Spleen (tissue), 11 donors: ENCODE data around the gene COMMD4. TPM values are rescaled to one million over a fixed set of nuclear protein-coding genes. Genes with fewer than 3 reads are reported as not detected.

Experiments
- DNase-seq: peaks from one replicate; pipeline ENCODE4 v3.0.0-alpha.2; 2020
- H3K27ac ChIP-seq, 8 donors: fragments of 200-600 bp; sonication (generic) in 7 of 8; 1 replicate in 4 of 8; 2 replicates in 4 of 8; pipeline versions ENCODE4 v1.5.0 to v1.8.0; 2016 to 2021; ENCODE audit warnings: inconsistent platforms in 4 of 8, mild to moderate bottlenecking in 4 of 8, moderate library complexity in 1 of 8
- H3K27me3 ChIP-seq, 7 donors: fragments of 200-600 bp; sonication (generic) in 6 of 7; replicated peaks in 1 of 7; 1 replicate in 4 of 7; 2 replicates in 3 of 7; pipeline versions ENCODE4 v1.5.0 to v1.8.0; 2016 to 2021; ENCODE audit warnings: inconsistent platforms in 3 of 7, mild to moderate bottlenecking in 1 of 7
- H3K36me3 ChIP-seq, 6 donors: fragments of 200-600 bp; sonication (generic) in 5 of 6; 1 replicate in 4 of 6; 2 replicates in 2 of 6; pipeline versions ENCODE4 v1.5.0 to v1.8.0; 2016 to 2021; ENCODE audit warnings: inconsistent platforms in 2 of 6
- H3K4me1 ChIP-seq, 6 donors: fragments of 200-600 bp; sonication (generic) in 5 of 6; 1 replicate in 3 of 6; 2 replicates in 3 of 6; pipeline versions ENCODE4 v1.5.0 to v1.8.0; 2016 to 2021; ENCODE audit warnings: inconsistent platforms in 3 of 6
- H3K4me3 ChIP-seq, 8 donors: fragments of 200-600 bp; sonication (generic) in 7 of 8; 1 replicate in 4 of 8; 2 replicates in 4 of 8; pipeline versions ENCODE4 v1.5.0 to v1.8.0; 2016 to 2021; ENCODE audit warnings: inconsistent platforms in 4 of 8, mild to moderate bottlenecking in 4 of 8, moderate library complexity in 2 of 8
- H3K9me3 ChIP-seq, 8 donors: fragments of 200-600 bp; sonication (generic) in 7 of 8; 1 replicate in 4 of 8; 2 replicates in 4 of 8; pipeline versions ENCODE4 v1.5.0 to v1.8.0; 2016 to 2021; ENCODE audit warnings: inconsistent platforms in 4 of 8
- POLR2A ChIP-seq, 3 donors: fragments of 450-650 bp; IDR thresholded peaks; one replicate each; pipeline ENCODE4 v1.5.1; 2017; ENCODE audit warnings: antibody characterized with exemption in 3 of 3, mild to moderate bottlenecking in 1 of 3
- POLR2AphosphoS5 ChIP-seq, 3 donors: sonication (generic); formaldehyde crosslinking; IDR thresholded peaks; one replicate each; pipeline ENCODE4 v1.5.1; 2017; ENCODE audit warnings: antibody characterized with exemption in 3 of 3
- WGBS, 5 donors: extraction: QIAGEN DNeasy Blood & Tissue Kit in 3 of 5; methylation state at CpG; one replicate each; pipeline versions ENCODE4 v1.1.5 to v1.1.7; 2013 to 2018; 5-methylcytosine and 5-hydroxymethylcytosine counted together
- intact Hi-C: fragments of 100-400 bp; cut with DNase I; formaldehyde crosslinking; loops from one replicate; pipeline ENCODE4 v1.15.0; 2023; ENCODE audit warnings: low total_unique reads
- polyA plus RNA-seq, 3 donors: library from polyadenylated mRNA; stranded (reverse); fragments of 200-250 nt; gene quantifications; one replicate each; pipeline ENCODE4 v1.2.1, GENCODE V29; 2013
- total RNA-seq, 7 donors: library from RNA; depleted of rRNA in 3 of 7; stranded (reverse); fragments of >200 nt in 3 of 7; fragmentation: NEBNext Ultra II Directional in 4 of 7; extraction: Animal tissue kit (Norgen Biotek cat#: 25700) in 4 of 7; gene quantifications; one replicate each; pipeline versions ENCODE4 v1.1.0 to v1.2.1, GENCODE V29; 2016 to 2021
- TF ChIP-seq, protein P1 (sequence below), 11 experiments: fragments of 200-600 bp in 7 of 11; fragments of 450-650 bp in 4 of 11; sonication (generic) in 4 of 11; IDR thresholded peaks in 8 of 11; conservative IDR thresholded peaks in 3 of 11; 1 replicate in 7 of 11; 2 replicates in 4 of 11; pipeline versions ENCODE4 v1.4.0 to v1.8.0; 2016 to 2021; ENCODE audit warnings: antibody characterized with exemption in 11 of 11, inconsistent platforms in 4 of 11, mild to moderate bottlenecking in 1 of 11
- donor health status: healthy with polysubstance abuse.
- donor health status: DM: no; HTN: no; CAD: no; lungs with moderate emphysema.
- donor health status: DM: no; HTN: no; CAD: no.
- donor health status: Bipolar disorder and iron deficiency.
- donor health status: healthy.
- donor health status: DM: no; HTN: no; CAD: no.
- donor health status: DM: yes; HTN: yes; CAD: no.

The COMMD4 gene
- total and polyA plus RNA-seq, 10 donors: 47.0 to 116 (median 70.3) TPM

DNA sequence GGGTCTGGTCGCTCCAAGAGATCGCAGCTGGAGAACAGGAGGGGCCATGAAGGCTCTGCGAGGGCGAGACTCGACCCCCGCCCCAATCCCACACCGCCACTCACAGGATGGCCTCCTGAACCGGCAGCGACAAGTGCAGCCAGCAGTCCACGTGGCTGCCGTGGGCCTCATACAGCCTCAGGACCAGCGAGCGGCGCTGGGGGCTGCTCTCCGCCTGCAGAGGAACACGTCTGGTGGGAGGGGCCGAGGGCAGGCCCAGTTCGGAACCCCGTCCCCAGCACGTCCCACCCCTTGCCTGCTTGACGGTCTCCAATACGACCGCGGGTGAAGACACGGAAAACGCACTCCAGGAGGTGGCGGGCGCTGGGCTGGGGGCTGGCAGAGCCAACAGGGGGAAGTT lies 20.1 kb downstream of the COMMD4 start:
- no peak for DNase-seq
- H3K27me3 ChIP-seq: no peaks in the 10 kb centered on the region
- peaks cover 0 to under 1% (median 0%) of the 10 kb centered on the region in 6 donors for H3K4me1 ChIP-seq
- peaks cover 0 to 89% (median 58%) of the 10 kb centered on the region in 6 donors for H3K36me3 ChIP-seq
- no peak overlapping the region for H3K4me3 ChIP-seq
- H3K27ac ChIP-seq: no peak overlapping the region
- no peak for TF ChIP-seq POLR2A (IDR thresholded peaks at IDR 0.05)
- TF ChIP-seq POLR2AphosphoS5 (IDR thresholded peaks at IDR 0.05): peak in 1 of 3 donors; percentile 64
- H3K9me3 ChIP-seq: peaks cover 0 to 2% (median 0%) of the 10 kb centered on the region in 8 donors
- intact Hi-C loops: no loop called here
- WGBS, 5 donors: 90 to 97% (median 92%) methylated on average over 8 to 28 of the region's 28 CpGs

DNA sequence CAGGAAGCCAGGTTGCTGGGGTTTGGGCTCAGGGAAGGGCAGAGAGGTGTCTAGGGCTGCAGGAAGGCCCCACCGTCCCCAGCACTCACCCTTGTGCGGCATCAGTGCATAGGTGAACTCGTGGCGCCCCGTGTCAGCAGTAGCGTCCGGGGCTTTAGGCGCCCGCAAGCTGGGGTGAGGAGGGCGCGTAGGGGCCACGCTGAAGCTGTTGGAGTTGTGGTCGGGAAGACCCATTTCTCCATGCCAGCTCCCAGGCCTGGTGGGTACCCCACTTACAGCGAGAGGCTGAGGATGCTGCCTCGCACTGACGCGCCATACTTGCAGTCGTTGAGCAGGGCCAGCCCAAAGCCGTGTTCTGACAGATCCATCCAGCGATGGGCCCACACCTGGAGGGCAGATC lies 20.7 kb downstream of the COMMD4 start:
- no peaks in the 10 kb centered on the region for H3K27me3 ChIP-seq
- H3K9me3 ChIP-seq: no peaks in the 10 kb centered on the region
- intact Hi-C loops: no loop called here
- no peak overlapping the region for H3K4me3 ChIP-seq
- DNase-seq: no peak
- WGBS, 5 donors: 95 to 98% (median 95%) methylated on average over 11 to 20 of the region's 20 CpGs
- no peak overlapping the region for H3K27ac ChIP-seq
- H3K4me1 ChIP-seq: no peaks in the 10 kb centered on the region
- peaks cover 0 to 94% (median 64%) of the 10 kb centered on the region in 6 donors for H3K36me3 ChIP-seq
- TF ChIP-seq POLR2A (IDR thresholded peaks at IDR 0.05) (no peak), POLR2AphosphoS5 (IDR thresholded peaks at IDR 0.05) (peak in 1 of 3 donors; percentile 58)
- TF ChIP-seq, protein P1, sequence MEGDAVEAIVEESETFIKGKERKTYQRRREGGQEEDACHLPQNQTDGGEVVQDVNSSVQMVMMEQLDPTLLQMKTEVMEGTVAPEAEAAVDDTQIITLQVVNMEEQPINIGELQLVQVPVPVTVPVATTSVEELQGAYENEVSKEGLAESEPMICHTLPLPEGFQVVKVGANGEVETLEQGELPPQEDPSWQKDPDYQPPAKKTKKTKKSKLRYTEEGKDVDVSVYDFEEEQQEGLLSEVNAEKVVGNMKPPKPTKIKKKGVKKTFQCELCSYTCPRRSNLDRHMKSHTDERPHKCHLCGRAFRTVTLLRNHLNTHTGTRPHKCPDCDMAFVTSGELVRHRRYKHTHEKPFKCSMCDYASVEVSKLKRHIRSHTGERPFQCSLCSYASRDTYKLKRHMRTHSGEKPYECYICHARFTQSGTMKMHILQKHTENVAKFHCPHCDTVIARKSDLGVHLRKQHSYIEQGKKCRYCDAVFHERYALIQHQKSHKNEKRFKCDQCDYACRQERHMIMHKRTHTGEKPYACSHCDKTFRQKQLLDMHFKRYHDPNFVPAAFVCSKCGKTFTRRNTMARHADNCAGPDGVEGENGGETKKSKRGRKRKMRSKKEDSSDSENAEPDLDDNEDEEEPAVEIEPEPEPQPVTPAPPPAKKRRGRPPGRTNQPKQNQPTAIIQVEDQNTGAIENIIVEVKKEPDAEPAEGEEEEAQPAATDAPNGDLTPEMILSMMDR (IDR thresholded peaks at IDR 0.05 in 8 of 11, conservative IDR thresholded peaks at IDR 0.05 in 3 of 11): no peak

DNA sequence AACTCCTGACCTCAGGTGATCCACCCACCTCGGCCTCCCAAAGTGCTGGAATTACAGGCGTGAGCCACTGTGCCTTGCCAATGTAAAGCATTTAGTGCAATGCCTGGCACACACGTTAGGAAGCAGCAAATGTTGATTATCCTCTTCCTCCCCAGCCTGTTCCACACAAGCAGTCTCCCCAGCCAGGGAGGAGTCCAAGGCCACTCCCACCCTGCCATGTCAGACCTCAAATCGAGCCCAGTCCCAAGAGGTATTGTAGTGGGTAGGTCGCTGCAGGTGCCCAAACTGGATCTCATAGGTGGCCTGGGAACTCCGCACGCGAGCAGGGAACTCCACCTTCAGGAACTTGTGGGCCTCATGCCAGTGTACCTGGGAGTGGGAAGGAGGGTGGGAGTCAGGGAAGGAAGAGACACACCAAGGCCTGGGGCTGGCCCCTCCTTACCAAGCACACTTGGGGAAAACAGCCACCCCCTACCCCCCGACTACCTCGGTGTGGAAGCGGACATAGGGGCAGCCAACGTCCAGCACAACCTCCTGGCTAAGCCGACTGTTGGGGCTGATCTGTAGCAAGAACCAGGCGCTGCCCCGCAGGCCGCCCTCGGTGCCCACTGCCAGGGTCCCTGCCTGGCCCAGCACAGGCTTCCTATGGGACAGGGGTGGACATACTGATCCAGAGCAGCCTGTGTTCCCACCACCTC lies 22.3 kb downstream of the COMMD4 start:
- no peak for DNase-seq
- Histone ChIP-seq H3K27ac (no peak overlapping the region), H3K9me3 (no peaks in the 10 kb centered on the region), H3K4me1 (no peaks in the 10 kb centered on the region), H3K36me3 (peaks cover 0 to 99% (median 75%) of the 10 kb centered on the region in 6 donors), H3K4me3 (no peak overlapping the region), H3K27me3 (no peaks in the 10 kb centered on the region)
- peak in 1 of 3 donors; percentile 12 for TF ChIP-seq POLR2AphosphoS5 (IDR thresholded peaks at IDR 0.05)
- TF ChIP-seq, protein P1 (IDR thresholded peaks at IDR 0.05 in 8 of 11, conservative IDR thresholded peaks at IDR 0.05 in 3 of 11): no peak
- intact Hi-C loops: no loop called here
- WGBS, 5 donors: 88 to 95% (median 94%) methylated on average over 7 to 17 of the region's 17 CpGs

DNA sequence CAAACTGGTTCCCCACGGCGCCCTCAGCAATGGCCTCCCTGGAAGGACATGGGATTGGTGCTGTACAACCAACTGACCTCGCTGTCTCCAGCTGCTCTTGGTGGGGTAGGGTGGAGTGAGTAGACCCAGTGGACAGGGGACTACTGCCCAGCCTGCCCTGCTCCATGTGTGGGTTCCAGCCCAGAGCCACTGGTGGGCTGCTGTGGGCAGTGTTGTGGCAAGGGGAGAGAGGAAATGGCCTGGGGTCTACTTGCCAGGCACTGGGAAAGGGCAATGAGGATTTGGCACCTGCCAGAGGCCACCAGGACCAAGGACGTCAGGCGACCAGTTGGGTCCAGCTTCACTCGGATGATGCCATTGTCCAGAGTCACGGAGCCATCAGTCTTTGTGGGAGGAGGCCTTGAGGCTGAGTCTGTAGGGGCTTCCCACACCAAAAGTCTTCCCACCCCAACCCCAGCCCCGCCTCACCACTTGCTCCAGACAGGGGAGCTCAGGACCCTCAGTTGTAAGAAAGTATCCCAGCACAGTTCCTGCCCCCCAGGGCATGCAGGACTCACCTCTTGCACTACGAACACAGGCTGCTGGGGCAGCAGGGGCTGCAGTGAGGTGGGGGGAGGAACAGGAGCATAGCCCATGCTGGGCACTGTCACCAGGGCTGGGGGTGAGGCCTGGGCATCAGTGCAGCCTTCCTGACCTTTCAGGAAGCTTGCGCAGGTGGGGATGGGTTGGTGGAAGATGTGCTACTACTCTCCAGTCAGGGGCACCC lies 23.1 kb downstream of the COMMD4 start:
- Histone ChIP-seq H3K4me3 (no peak overlapping the region), H3K27ac (no peak overlapping the region), H3K27me3 (no peaks in the 10 kb centered on the region), H3K36me3 (peaks cover 0 to 100% (median 80%) of the 10 kb centered on the region in 6 donors), H3K4me1 (no peaks in the 10 kb centered on the region), H3K9me3 (no peaks in the 10 kb centered on the region)
- 94 to 100% (median 96%) methylated on average over 5 to 10 of the region's 10 CpGs for WGBS, 5 donors
- TF ChIP-seq, protein P1 (IDR thresholded peaks at IDR 0.05 in 8 of 11, conservative IDR thresholded peaks at IDR 0.05 in 3 of 11): no peak
- TF ChIP-seq POLR2A (IDR thresholded peaks at IDR 0.05): no peak
- DNase-seq: no peak
- intact Hi-C loops: no loop called here
